C4-2B (cell line): Measurements from ENCODE around the gene GRK3.

Source experiments
- ZFX ChIP-seq: fragments of 450-650 bp; IDR thresholded peaks from 2 replicates; pipeline ENCODE4 v1.6.1; 2017
- TF ChIP-seq, protein P1 (sequence below): fragments of 450-650 bp; conservative IDR thresholded peaks from 2 replicates; pipeline ENCODE4 v1.5.1; 2017; ENCODE audit warnings: mild to moderate bottlenecking

DNA sequence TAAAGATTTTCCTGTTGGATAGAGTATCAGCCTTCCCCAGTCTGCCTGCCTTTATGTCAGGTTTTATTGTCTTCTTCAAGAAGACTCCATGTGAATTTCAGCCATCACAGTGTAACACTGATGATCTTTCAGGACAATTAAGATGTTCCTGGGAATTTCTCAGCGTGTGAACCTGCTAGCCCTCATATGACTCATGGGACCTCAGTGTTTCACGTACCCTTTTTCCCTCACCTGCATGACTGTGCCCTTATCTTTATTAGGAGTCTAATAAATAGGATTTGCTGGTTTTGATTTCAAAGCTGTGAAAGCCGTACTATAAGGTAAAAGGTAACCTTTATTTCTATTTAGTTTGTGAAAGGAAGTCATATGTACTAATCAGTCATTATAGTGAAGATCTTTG lies 95.9 kb downstream of the GRK3 start:
- TF ChIP-seq, protein P1, sequence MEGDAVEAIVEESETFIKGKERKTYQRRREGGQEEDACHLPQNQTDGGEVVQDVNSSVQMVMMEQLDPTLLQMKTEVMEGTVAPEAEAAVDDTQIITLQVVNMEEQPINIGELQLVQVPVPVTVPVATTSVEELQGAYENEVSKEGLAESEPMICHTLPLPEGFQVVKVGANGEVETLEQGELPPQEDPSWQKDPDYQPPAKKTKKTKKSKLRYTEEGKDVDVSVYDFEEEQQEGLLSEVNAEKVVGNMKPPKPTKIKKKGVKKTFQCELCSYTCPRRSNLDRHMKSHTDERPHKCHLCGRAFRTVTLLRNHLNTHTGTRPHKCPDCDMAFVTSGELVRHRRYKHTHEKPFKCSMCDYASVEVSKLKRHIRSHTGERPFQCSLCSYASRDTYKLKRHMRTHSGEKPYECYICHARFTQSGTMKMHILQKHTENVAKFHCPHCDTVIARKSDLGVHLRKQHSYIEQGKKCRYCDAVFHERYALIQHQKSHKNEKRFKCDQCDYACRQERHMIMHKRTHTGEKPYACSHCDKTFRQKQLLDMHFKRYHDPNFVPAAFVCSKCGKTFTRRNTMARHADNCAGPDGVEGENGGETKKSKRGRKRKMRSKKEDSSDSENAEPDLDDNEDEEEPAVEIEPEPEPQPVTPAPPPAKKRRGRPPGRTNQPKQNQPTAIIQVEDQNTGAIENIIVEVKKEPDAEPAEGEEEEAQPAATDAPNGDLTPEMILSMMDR = no peak
- no peak for TF ChIP-seq ZFX
